Stimulated activated CD4-positive, alpha-beta T cell treated with anti-CD3 and anti-CD28 coated beads, Interleukin-15, amount 100 ng/mL, for 24 hours (primary cell): ENCODE data around the gene FDXACB1.
A peak's percentile ranks its signal among the peaks of the same experiment; 100 is the strongest.
"Not testable (repeated sequence)": the region's sequence is repeated elsewhere in the genome, so short reads cannot be mapped to it uniquely, and the experiment has no call there.

Experiments
- DNase-seq: peaks from one replicate; pipeline ENCODE4 v3.0.0-alpha.2; 2020

The FDXACB1 gene

DNA sequence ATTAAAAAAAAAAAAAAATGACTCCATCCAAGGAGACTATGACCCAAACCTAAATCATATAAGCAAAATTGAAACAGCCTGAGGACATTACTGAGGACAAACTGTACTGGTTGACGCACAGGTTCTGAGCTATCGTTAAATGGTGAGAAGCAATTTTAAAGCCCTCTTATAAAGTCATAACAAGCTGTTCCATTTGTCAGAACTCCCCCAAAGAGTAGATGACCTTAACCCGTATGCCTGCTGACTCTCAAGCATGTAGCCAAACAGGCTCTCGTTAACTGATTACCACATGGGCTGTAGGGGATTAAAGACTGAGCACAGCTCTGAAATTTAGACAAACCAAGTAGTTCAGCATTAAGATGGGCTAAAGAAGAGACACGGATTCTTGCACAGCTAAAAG is 30.4 kb upstream of the FDXACB1 start:
- no peak for DNase-seq

DNA sequence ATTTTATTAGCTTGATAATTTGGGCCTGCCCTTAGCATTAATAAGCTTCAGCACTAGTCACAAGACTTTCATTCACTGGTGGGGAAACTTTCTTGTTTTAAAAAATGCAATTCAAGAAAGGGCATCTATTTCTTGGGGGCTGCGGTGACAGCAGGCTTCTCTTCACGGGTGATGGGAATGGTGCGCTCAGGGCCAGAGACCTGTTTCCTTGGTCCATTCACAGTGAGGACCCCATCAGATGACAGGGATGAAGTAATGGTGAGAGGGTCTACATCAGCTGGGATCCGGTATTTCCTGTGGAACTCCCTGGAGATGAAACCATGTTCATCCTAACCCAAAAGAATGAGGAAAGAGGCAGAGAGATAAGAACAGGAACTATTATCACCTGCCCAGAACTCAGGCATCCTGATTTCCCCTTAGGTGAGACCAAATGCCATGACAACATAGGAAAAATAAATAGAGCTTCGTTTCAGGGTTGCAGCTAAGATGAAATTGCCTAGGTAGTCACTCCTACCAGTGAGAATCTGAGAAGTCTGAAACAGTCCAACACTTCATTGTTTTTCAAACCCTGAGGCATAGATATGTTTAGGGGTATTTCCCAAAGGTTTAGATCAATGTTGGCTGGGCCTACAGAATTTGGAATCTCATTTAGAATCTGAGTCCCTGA is 29.8 kb upstream of the FDXACB1 start:
- DNase-seq, result no peak

DNA sequence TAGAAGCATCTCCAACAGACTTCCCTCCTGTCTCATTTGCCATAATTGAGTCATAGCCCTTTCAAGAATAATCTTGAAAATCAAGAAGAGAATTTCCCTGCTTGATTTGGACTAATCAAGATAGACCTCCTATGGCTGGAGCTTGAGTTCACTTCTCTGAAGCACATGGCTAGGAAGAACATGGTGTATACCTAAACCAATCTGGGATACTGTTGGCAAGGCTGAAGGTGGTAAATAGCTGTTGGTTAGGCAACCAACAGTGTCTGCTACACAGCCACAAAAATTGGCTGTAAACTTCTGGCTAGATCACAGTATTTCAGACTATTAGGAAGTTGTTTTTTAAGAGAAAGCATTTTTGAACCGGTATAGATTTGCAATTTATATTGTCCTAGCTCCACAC is 27.7 kb upstream of the FDXACB1 start:
- no peak for DNase-seq

DNA sequence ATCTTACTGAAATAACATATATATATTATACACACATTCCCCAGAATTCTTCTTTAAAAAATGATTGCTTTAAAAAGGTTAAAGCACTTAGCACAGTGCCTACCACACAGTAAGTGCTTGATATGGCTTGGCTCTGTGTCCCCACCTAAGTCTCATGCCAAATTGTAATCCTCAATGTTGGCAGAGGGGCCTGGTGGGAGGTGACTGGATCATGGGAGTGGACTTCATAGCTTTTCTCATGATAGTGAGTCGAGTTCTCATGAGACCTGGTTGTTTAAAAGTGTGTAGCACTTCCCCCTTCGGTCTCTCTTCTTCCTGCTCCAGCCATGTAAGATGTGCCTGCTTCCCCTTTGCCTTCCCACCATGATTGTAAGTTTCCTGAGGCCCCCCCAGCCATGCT is 26.4 kb upstream of the FDXACB1 start:
- DNase-seq, result no peak

DNA sequence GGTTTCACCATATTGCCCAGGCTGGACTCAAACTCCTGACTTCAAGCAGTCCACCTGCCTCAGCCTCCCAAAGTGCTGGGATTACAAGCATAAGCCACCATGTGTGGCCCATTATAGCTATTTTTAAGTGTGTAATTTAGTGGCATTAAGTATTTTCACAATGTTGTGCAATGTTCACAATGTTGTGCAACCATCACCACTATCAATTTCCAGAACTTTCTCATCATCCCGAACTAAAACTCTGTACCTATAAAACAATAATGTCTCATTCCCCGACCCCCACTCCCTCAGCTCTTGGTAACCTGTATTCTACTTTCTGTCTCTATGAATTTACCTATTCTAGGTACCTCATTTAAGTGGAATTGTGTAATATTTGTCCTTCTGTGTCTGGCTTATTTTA is 7.9 kb upstream of the FDXACB1 start:
- no peak for DNase-seq

DNA sequence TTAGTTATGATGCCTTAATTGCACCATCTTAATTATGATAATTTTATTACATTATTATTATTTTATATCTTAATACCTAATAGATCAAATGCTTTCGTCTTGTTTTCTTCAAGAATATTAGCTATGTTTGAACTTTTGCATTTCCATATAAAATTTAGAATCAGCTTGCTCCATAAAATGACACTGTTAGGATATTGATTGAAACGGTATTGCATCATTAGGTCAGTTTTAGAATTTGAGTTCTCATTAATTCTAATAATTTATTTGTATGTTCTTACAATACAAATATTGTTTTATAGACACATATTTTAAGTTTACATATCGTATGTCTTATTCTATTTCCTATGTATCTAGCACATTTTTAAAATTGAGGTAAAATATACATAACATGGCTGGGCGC is 7.1 kb upstream of the FDXACB1 start:
- DNase-seq, result no peak

DNA sequence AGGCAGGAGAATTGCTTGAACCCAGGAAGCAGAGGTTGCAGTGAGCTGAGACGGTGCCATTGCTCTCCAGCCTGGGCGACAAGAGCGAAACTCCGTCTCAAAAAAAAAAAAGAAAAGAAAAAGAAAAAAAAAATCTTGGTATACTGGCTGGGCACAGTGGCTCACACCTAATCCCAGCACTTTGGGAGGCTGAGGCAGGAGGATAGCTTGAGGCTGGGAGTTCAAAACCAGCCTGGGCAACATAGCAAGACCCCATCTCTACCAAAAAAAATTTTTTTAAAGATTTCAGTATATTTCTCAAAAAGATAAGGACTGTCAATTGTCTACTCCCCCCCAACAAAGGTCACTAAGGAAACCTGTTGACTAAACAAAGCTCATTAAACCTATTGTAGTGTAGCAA is 6.1 kb upstream of the FDXACB1 start:
- not testable (repeated sequence) for DNase-seq

DNA sequence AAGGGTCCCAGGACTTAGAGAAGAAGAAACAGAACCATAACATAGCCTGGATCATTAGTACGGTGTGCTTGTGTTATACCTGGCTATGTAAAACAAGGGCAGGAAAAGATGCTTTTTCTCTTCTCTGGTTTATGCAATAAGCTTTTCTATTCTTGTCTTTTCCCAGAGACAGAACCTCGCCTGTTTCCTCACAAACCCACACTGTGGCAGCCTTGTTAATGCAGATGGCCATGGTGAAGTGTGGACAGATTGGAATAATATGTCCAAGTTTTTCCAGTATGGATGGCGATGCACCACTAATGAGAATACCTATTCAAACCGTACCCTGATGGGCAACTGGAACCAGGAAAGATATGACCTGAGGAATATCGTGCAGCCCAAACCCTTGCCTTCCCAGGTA is 3.2 kb upstream of the FDXACB1 start:
- DNase-seq, result no peak

DNA sequence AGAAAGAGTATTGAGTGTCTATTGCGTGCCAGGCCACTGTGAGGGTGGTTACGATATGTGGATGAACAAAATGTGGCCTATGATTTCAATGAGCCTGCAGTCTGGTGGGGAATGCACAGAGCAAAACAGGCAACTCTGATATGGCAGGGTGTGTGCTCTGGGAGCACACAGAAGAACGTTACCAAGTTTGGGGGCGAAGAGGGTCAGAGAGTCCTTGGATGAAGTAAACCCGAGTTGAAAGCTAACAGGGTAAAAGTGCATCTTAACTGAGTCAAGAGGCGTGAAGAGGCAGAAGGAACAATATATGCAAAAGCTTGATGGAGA is 634 bp upstream of the FDXACB1 start:
- no peak for DNase-seq

DNA sequence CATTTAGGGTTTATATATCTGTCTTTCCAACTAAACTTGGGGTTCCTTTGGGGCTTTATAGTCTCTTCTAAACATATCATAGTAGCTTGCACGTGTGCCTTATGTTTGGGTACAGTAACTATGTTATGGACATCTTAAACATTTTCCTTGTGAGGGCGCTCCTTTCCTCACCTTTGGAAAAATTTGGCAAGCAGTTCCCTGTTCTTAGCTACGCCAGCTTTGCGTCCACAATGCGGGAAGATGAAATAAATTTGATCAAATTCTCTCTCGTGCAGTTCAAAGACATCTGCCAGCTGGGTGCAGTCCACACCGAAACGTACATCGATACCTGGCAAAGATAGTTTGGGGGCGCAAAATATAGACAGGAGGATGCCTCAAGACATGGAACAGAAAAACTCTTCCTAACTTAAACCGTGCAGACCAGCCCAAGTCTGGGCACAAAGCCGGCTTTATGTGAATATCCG is 548 bp downstream of the FDXACB1 start:
- DNase-seq, result no peak

DNA sequence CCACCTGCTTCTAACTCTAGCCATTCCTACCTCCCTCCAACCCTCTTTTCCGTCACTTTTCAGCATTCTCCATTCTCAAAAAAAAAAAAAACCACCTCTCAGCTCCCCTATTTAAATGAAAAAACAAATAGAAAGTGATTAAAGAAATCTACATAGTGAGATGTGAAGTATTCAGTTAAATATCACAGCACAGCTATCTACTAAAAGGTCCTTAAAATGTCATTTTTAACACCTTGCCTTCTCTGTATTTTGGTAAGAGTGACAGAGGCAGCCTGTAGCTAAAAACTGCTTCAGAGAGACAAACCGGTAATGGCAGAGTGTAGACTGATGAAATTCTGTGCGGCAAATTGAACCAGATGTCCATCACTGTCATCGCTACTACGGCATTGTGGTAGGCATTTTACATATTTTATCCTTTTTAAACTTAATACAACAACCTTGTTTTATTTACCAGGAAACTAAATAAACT is 7.2 kb downstream of the FDXACB1 start:
- DNase-seq, result no peak

DNA sequence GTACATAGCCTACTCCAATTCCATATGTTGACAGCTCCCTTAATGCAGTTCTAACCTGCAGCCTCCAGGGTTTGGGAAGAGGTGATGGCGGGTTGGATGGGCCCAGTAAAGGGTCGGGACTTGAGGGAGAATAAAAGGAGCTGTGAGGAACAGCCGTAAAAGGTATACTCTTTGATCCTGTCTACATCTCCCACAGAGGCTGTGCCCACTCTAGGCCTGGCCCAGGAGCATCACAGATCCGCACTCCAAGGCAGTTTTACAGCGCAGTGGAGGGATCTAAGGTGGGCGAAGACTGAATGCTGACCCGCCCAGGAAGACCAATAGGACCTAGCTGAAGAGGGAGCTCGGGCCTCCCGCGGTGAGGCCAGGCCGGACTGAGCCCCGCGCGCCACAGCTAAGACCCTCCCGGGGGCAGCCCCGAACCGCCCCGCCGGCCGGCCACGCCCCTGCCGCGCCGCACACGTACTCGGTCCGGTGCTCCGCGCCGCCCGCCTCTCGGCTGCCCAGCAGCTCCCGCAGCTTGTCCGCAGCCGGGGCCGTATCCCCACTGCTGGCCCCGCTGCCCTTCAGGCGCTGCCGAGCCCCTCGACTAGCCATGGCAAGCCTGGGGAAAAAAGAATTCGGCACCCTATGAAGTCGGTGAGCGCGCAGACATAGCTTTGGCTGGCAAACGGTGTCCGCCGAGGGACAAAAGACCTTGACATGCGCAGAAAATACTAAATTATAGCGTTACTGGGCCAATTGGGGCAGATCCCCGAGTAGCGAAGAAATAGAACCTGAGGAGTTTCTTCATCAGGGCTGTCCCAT is 7.9 kb downstream of the FDXACB1 start, which contains the start of gene ALG9:
TSS of gene ALG9 (minus strand) at position 696 of the 807 bp plus-strand sequence. CDS start at position 597, 99 bp downstream.
- peak; percentile 92 for DNase-seq

DNA sequence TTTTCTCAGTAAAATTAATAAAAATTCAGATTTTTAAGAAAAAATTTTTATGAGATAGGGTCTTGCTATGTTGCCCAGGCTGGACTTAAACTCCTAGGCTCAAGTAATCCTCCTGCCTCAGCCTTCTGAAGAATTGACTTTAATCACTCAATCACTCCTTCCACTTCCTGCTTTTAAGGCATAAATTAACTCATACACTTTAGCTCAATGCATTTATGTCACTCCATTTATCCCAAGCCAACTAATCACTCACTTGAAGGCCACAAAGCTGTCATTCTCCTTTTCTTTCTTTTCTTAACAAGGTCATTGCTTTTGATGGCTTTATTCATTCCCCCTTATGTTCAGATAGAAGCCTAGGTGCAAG is 8.5 kb downstream of the FDXACB1 start:
- no peak for DNase-seq

DNA sequence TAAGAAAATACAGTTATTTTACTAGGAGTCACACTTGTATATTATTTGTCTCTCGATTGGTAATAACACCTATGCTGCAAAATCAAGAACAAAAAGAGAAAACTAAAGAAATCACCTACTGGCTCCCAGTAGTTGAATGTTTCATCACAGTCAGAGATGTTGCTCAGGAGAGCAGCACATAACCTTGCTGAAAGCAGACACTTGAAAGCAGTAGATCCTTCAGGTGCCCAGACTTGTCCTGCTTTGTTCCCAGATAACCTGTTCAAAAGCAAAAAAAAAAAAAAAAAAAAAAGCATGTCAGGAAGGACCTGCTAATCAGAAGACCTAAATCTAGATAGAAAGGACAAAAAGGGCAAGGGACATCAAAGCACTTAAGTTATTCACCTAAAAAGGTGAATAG is 8.9 kb downstream of the FDXACB1 start:
- no peak for DNase-seq

DNA sequence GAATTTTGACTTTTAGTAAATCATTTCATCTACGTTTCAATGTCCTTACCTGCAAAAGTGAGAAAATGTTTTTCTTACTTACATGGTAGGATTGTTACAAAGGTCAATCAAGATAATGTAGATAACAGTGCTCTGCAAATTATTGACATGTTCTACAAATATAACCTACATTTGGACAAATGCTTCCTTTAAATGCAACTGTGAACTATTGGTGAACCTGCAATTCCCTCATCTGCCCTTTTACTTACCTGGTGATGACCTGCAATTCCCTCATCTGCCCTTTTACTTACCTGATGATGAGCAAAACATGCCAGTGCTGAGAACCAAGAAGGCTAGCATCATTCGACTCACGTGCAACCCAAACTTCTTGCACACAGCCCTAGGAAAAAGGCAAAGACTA is 18.7 kb downstream of the FDXACB1 start:
- no peak for DNase-seq

DNA sequence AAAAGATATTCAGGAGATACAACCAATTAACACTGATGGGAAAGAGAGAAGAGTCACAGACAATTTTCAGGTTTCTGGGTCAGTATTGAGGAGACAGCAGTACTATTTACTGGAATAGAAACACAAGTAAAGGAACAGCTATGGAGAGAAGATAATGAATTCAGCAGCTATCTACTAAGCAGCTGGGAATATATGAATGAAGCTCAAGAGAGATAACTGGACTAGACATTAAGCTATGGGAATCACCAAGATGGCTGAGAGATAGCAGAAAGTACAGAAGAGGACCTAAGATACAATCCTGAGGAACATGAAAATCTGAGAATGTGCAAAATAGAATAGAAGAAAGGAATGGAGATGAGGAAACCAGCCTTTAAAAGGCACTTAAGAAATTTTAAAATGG is 23.5 kb downstream of the FDXACB1 start:
- DNase-seq, result no peak

DNA sequence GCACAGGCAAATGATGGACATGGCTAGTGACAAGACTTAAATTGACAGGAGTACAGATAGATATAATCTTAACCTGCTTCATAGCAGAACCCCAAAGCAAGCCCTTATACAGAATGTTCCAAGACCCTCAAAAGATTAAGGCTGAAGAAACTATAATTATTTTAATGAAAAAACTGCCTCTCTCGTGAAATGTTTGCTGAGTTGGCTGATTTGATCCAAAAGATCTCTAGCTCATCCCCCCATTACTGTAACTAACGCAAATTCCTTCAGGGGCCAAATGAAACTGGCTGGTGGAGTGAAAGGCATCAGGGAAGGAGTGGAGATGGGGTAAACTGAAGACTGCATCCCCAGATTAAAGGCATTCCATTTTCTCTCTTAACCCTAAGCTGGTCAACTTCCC is 26.9 kb downstream of the FDXACB1 start:
- DNase-seq, result no peak

DNA sequence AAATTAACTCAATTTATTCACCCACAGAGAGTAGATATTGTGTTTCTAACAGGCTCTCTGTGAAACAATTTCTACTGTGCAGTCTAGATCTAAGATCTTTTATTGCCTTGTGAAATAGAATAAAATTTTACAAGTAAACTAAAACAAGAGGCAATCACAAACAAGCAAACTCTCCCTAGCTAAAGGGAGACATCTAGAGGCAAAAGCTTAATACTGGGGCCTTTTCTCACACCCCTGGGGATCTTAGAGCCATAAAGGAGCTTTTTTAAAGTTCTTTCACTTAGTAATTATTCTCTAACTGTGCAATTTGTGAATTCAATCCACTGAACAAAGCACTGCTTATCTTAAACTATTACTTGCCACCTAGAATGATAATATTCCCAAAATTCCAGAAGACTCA is 27.3 kb downstream of the FDXACB1 start:
- no peak for DNase-seq

DNA sequence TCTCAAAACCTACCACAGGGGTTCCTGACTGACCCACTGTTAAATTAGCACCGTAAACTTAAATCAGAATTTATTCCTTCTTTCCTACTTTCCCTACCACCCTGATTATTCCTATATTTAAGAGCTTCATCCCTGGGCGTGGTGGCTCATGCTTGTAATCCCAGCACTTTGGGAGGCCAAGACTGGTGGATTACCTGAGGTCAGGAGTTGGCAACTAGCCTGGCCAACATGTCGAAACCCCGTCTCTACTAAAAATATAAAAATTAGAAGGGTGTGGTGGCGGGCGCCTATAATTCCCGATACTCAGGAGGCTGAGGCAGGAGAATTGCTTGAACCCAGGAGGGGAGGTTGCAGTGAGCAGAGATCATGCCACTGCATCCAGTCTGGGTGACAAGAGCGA is 27.9 kb downstream of the FDXACB1 start:
- no peak for DNase-seq

DNA sequence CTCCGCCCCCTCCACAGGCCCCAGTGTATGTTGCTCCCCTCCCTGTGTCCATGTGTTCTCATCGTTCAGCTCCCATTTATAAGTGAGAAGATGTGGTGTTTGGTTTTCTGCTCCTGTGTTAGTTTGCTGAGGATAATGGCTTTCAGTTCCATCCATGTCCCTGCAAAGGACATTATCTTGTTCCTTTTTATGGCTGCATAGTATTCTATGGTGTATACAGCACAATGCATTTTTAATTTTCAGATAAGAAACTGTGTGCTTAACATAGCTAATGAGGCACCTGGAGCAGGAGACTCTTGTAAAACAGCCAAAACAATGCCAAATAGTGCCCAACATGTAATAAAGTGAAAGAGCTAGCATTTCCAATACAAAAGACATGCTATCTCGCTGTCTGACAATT is 29.3 kb downstream of the FDXACB1 start:
- no peak for DNase-seq

DNA sequence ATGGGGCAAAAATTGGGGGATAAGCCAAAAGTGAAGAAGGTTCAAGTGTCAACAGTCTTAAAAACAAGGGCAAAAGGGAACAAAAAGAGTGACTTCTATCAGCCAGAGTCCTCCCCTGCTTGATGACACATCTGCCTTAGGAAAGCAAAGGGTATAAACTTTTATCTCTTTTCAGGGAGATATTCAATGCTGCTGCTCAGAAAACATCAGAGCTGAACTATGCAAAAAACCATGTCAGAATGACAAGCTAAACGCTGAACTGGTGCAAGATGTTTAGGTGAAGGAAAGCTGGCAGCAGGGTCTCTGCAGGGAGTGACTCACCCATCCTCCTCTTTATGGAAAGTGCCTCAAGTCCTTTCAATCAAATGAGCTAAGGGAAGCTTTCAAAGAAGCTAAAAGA is 32.3 kb downstream of the FDXACB1 start:
- DNase-seq, result no peak

DNA sequence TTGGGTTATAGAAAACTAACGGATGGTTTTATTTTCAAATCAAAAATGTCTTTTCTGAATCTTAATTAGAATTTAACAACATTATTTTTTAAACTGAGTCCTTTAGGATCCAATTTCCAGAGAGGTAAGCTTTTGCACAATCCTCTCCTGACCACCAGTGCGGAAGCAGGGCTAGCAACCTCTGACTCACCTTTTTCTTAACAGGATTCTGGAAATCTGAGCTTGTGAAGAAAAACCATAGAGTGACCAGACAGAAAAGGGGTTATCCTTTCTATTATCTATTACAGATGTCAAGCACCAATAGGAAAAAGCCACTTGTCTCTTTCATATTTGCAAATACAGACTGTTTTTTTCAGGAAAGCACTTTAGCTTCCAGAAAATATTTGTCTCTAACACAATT is 32.9 kb downstream of the FDXACB1 start:
- no peak for DNase-seq

DNA sequence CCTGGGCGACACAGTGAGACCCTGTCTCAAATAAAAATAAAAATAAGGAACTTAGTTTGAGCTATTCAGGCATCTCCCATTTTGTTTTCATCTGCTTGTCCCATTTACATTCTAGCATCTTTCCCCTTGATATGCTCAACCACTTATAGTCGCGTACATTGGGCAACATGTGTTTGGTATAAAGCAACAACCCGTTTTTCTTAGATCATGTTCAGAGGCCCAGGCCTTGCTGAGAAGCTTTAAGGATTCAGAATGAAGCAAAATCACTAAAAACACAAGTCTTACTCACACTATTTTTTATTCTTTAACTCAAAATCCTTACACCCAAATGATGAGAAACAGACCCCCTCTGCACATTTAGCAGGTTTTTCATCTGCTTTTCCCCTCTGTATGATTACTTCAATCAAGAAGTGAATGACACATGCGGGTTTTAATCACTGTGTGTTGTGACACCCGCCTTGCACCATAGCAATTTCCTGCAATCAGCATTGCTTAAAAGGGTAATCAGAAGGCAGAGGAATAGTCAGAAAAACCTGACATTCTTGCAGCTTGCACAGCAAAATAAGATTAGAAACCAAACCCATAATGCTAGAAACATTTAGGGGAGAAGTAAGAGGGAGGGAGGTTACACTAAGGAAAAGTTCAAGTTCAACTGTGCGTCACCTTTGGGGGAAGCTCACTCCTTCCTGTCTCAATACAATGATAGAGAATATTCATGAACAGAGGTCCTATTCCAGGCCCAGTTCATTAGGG is 33.5 kb downstream of the FDXACB1 start:
- no peak for DNase-seq

DNA sequence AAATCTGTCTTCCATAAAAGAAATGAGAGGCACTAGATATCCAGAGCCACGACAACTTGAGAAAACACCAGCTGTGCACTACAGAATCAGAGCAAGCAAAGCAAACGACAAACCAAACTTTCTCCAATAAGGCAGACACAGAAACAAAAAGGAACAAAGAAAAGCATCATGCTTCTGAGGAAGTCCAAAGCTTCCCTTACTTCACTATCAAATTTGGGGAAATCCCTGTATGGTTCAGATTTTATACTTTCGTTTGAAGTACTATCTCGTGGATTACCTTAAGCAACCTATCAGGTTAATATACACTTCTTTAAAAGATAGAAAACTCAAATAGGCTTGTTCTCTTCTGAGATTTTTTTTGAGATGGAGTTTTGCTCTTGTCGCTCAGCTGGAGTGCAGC is 35.3 kb downstream of the FDXACB1 start:
- DNase-seq, result no peak
